ENCODE measurements around the gene EHD1. TPM values are rescaled to one million over a fixed set of nuclear protein-coding genes. Genes with fewer than 3 reads are reported as not detected.
A peak's percentile ranks its signal among the peaks of the same experiment; 100 is the strongest.

Gene EHD1
- total and polyA plus RNA-seq, 7 experiments from 2014 or later = 102 to 263 (median 141) TPM

DNA sequence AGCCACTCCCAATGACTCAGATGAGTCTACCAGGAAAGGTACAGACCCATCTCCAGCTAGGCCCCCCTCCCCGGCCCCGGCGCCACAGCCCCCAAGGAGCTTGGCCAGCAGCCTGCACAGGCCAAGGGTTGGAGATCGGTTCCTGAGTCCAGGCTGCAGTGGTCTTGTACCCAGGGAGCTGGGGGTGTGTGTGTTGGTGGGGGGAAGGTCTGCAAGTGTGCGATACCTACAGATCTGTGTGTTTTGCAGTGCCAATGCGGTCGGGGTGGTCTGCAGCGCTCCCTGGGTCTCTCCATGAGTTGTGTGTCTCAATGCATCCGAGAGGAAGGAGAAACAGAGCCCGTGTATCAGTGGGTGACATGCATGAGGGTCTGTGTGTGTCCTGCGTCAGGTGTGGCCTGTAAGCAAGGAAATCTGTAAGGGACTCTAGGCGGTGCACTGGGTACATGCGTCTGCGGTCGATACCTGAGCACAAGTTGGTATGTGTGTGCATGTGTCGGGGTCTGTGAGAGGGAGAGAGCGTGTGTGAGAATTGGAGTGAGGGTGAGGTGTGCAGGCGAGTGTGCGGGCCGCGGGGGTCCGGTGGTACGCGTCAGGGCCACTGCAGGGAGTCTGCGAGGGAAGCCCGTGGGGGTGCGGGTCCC, 34.6 kb downstream of the EHD1 start:
- Mint-ChIP-seq H3K27ac (peak overlapping the region in 8 of 9 donors; percentile 65 to 93 (median 84)), H3K36me3 (peaks cover 0 to 3% (median 0%) of the 10 kb centered on the region in 5 donors), H3K4me1 (peaks cover 25 to 36% (median 30%) of the 10 kb centered on the region in 7 donors), H3K9me3 (peaks cover 0 to 2% (median 0%) of the 10 kb centered on the region in 11 donors), H3K4me3 (peak overlapping the region; percentile 79 to 95 (median 86)), H3K27me3 (no peaks in the 10 kb centered on the region)
- no peaks in the 10 kb centered on the region for H3K9me3 ChIP-seq (ENCODE audit: control insufficient read depth in 2 of 3, low read length in 3 of 3)
- H3K27me3 ChIP-seq (ENCODE audit: control insufficient read depth in 2 of 2, insufficient read depth in 2 of 2, low read length in 2 of 2) = no peaks in the 10 kb centered on the region
- DNase-seq (no peak), ATAC-seq (no peak)
- CTCF ChIA-PET = interaction anchor here (0.7 to 29.8 kb wide), 10 partner anchors 10 to 166 kb away, joined by 3 to 945 read pairs (median 4); partner anchors contain the start of genes EHD1, MAP4K2 and MEN1
- H3K36me3 ChIP-seq (ENCODE audit: control insufficient read depth in 2 of 3, insufficient read depth in 3 of 3, low read length in 3 of 3) = peaks cover 0 to 19% (median 0%) of the 10 kb centered on the region in 3 experiments
- peak overlapping the region; percentile 70 for H3K27ac ChIP-seq (ENCODE audit: low read depth, low read length)
- peak overlapping the region; percentile 50 for H3K4me3 ChIP-seq (ENCODE audit: low read length)
- H3K4me1 ChIP-seq (ENCODE audit: control insufficient read depth in 2 of 2, insufficient read depth in 2 of 2, low read length in 2 of 2) = peaks cover 17 to 31% of the 10 kb centered on the region in 2 donors
- intact Hi-C loops (cut with micrococcal nuclease) = loop anchor here in 1 of 2 donors (1.0 to 10.0 kb wide), 7 partner anchors 33 to 241 kb away; partner anchors contain the start of genes CDCA5, MEN1, SNX15 and ZFPL1
- POLR2A ChIA-PET = interaction anchor here (1.0 to 29.3 kb wide), 8 partner anchors 9 to 99 kb away, joined by 3 to 1324 read pairs (median 6); partner anchors contain the start of genes EHD1, MEN1, RASGRP2 and SF1

DNA sequence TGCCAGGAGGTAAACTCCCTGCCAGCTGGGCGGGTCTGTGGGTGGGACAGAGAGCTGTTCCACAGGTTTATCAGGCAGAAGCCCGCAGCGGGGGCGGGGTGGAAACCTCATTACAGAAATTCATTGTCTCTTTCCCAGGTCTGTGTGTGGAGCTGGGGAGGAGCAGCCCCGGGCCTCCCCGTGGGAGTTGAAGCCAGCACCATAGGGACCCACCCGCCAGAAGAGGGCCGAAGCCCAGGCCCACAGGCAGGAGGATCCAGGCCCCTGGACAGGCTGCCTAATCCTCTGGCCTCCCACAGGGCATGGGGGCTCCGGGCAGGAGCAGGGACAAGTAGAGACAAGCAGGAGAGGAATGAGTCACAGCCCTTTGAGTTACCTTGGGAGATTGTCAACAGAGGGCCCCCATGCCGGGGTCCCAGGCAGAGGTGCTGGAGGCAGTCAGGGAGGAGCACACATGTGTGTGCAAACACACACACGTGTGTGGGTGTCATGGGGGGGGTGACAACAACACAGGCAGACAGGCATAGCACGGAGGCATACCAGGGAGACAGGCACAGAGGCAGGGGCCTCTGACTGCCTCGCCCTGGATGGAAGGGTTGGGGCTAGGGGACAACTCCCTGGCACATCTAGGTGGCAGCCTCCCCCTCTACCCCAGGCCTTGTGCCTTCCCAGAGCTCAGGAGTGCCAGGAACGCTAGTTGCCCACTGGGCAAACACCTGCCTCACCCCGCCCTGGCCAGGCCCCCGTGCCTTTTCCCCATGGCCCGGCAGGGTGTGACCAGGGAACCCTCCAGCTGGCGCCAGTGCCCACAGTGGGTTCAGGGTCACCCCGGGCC, 35.4 kb downstream of the EHD1 start:
- no peak for ATAC-seq
- H3K27me3 ChIP-seq (ENCODE audit: control insufficient read depth in 2 of 2, insufficient read depth in 2 of 2, low read length in 2 of 2) = no peaks in the 10 kb centered on the region
- Mint-ChIP-seq H3K27ac (peak overlapping the region in 4 of 9 donors; percentile 28 to 84 (median 50)), H3K9me3 (peaks cover 0 to 2% (median 0%) of the 10 kb centered on the region in 11 donors), H3K27me3 (no peaks in the 10 kb centered on the region), H3K36me3 (peaks cover 0 to 3% (median 0%) of the 10 kb centered on the region in 5 donors), H3K4me1 (peaks cover 19 to 29% (median 23%) of the 10 kb centered on the region in 7 donors), H3K4me3 (peak overlapping the region; percentile 51 to 90 (median 84))
- DNase-seq = no peak
- H3K4me1 ChIP-seq (ENCODE audit: control insufficient read depth in 2 of 2, insufficient read depth in 2 of 2, low read length in 2 of 2) = peaks cover 10 to 24% of the 10 kb centered on the region in 2 donors
- ChIA-PET POLR2A (interaction anchor here (0.6 to 29.3 kb wide), 6 partner anchors 21 to 98 kb away, joined by 4 to 1324 read pairs (median 8); partner anchors contain the start of genes EHD1, MEN1, RASGRP2 and SF1), CTCF (interaction anchor here (0.8 to 29.8 kb wide), 7 partner anchors 16 to 154 kb away, joined by 3 to 945 read pairs (median 5); partner anchors contain the start of genes EHD1, MEN1 and RASGRP2)
- H3K27ac ChIP-seq (ENCODE audit: low read depth, low read length) = no peak overlapping the region
- H3K4me3 ChIP-seq (ENCODE audit: low read length) = no peak overlapping the region
- intact Hi-C loops (cut with micrococcal nuclease) = loop anchor here in 1 of 2 donors (10.0 kb wide), 1 partner anchor 242 kb away; the partner anchor contains the start of genes CDCA5 and ZFPL1
- H3K36me3 ChIP-seq (ENCODE audit: control insufficient read depth in 2 of 3, insufficient read depth in 3 of 3, low read length in 3 of 3) = peaks cover 0 to 26% (median 0%) of the 10 kb centered on the region in 3 experiments
- H3K9me3 ChIP-seq (ENCODE audit: control insufficient read depth in 2 of 3, low read length in 3 of 3) = no peaks in the 10 kb centered on the region

DNA sequence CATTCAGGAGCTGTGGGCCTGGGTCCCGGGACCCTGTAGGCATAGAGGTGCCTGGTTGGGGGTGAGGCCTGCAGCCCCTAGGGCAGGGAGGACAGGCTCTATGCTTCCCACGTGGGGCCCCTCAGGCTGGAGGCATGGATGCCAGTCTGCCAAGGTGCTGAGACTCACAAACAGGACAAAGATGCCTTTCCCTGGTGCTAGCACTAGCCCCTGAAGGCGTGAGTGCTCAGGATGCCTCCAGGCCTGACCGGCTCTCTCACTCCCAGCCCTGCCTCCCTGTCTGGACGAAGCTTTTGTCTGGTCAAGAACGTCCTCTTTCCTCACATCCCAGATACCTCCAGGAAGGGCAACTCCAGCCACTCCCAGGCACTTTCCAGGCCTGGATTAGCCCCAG, 36.1 kb downstream of the EHD1 start:
- H3K27ac ChIP-seq (ENCODE audit: low read depth, low read length) = no peak overlapping the region
- Mint-ChIP-seq H3K36me3 (peaks cover 0 to 3% (median 0%) of the 10 kb centered on the region in 5 donors), H3K4me3 (no peak overlapping the region), H3K9me3 (peaks cover 0 to 2% (median 0%) of the 10 kb centered on the region in 11 donors), H3K4me1 (peaks cover 16 to 25% (median 20%) of the 10 kb centered on the region in 7 donors), H3K27me3 (no peaks in the 10 kb centered on the region), H3K27ac (no peak overlapping the region)
- ATAC-seq (no peak), DNase-seq (no peak)
- H3K36me3 ChIP-seq (ENCODE audit: control insufficient read depth in 2 of 3, insufficient read depth in 3 of 3, low read length in 3 of 3) = peaks cover 0 to 31% (median 0%) of the 10 kb centered on the region in 3 experiments
- no peaks in the 10 kb centered on the region for H3K27me3 ChIP-seq (ENCODE audit: control insufficient read depth in 2 of 2, insufficient read depth in 2 of 2, low read length in 2 of 2)
- ChIA-PET CTCF (interaction anchor here (1.8 to 29.8 kb wide), 3 partner anchors 17 to 98 kb away, joined by 4 to 945 read pairs (median 5); partner anchors contain the start of genes EHD1 and RASGRP2), POLR2A (interaction anchor here (0.6 to 29.3 kb wide), 4 partner anchors 21 to 63 kb away, joined by 4 to 1324 read pairs (median 234); partner anchors contain the start of genes EHD1 and SF1)
- H3K4me1 ChIP-seq (ENCODE audit: control insufficient read depth in 2 of 2, insufficient read depth in 2 of 2, low read length in 2 of 2) = peaks cover 6 to 17% of the 10 kb centered on the region in 2 donors
- H3K9me3 ChIP-seq (ENCODE audit: control insufficient read depth in 2 of 3, low read length in 3 of 3) = no peaks in the 10 kb centered on the region
- intact Hi-C loops (cut with micrococcal nuclease) = loop anchor here in 1 of 2 donors (10.0 kb wide), 1 partner anchor 242 kb away; the partner anchor contains the start of genes CDCA5 and ZFPL1
- no peak overlapping the region for H3K4me3 ChIP-seq (ENCODE audit: low read length)

DNA sequence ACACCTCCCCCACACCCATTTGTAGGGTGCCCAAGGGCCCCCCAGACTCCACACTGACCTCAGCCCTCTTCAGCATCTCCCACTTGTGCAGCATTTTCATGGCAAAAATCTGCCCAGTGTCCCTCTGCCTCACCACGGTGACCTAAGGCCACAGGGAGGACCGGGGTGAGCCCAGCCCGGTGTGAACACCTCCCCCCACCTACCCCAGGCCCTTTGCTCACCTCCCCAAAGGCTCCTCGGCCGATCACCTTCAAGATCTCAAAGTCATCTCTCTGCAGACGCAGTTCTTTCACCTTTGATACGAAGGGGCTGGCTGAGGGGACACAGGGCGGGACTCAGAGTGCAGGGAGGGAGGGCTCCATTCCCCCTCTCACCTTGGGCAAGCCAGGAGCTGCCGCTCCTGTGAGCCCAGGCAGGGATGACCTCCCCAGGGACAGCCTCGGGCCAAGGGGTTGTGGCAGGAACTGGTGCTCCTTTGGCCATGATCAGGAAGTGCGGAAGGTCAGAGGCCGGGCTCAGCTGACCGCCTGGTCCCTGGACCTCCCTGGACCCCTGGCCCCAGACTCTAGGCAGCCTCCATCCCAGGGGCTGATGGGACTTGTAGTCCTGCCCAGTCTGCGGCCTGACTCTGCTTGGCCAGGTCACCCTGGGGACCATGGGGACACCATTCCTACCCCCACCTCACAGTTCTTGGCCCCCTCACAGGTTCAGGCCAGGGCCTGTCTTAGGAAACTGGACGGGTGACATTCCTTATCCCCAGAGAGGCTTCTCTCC, 36.6 kb downstream of the EHD1 start:
- H3K9me3 Mint-ChIP-seq = peaks cover 0 to 2% (median 0%) of the 10 kb centered on the region in 11 donors
- H3K27ac ChIP-seq (ENCODE audit: low read depth, low read length) = no peak overlapping the region

GRCh38 chr11:64839887-64840782, 38.3 kb downstream of the EHD1 start:
- H3K36me3 Mint-ChIP-seq = peaks cover 0 to 3% (median 0%) of the 10 kb centered on the region in 5 donors

More for the DNA sequence above, 36.6 kb downstream of the EHD1 start:
- Mint-ChIP-seq H3K4me3 (no peak overlapping the region), H3K27me3 (no peaks in the 10 kb centered on the region), H3K27ac (peak overlapping the region in 1 of 9 donors; percentile 29), H3K36me3 (peaks cover 0 to 3% (median 0%) of the 10 kb centered on the region in 5 donors), H3K4me1 (peaks cover 12 to 19% (median 16%) of the 10 kb centered on the region in 7 donors)
- DNase-seq = no peak
- POLR2A ChIA-PET = interaction anchor here (0.7 to 29.3 kb wide), 3 partner anchors 22 to 488 kb away, joined by 4 to 1324 read pairs (median 457); partner anchors contain the start of gene EHD1
- Histone ChIP-seq H3K4me3 (ENCODE audit: low read length) (no peak overlapping the region), H3K27me3 (ENCODE audit: control insufficient read depth in 2 of 2, insufficient read depth in 2 of 2, low read length in 2 of 2) (no peaks in the 10 kb centered on the region), H3K36me3 (ENCODE audit: control insufficient read depth in 2 of 3, insufficient read depth in 3 of 3, low read length in 3 of 3) (peaks cover 0 to 36% (median 0%) of the 10 kb centered on the region in 3 experiments), H3K9me3 (ENCODE audit: control insufficient read depth in 2 of 3, low read length in 3 of 3) (no peaks in the 10 kb centered on the region), H3K4me1 (ENCODE audit: control insufficient read depth in 2 of 2, insufficient read depth in 2 of 2, low read length in 2 of 2) (peaks cover 3 to 13% of the 10 kb centered on the region in 2 donors)
- CTCF ChIA-PET = interaction anchor here (1.8 to 29.8 kb wide), 2 partner anchors 45 to 98 kb away, joined by 5 to 945 read pairs; partner anchors contain the start of genes EHD1 and RASGRP2
- no peak for ATAC-seq
- intact Hi-C loops (cut with micrococcal nuclease) = loop anchor here in 1 of 2 donors (10.0 kb wide), 1 partner anchor 243 kb away; the partner anchor contains the start of genes CDCA5 and ZFPL1

More at GRCh38 chr11:64839887-64840782, 38.3 kb downstream of the EHD1 start:
- peaks cover 3 to 10% of the 10 kb centered on the region in 2 donors for H3K4me1 ChIP-seq (ENCODE audit: control insufficient read depth in 2 of 2, insufficient read depth in 2 of 2, low read length in 2 of 2)
- H3K4me1 Mint-ChIP-seq = peaks cover 9 to 17% (median 14%) of the 10 kb centered on the region in 7 donors
- H3K4me3 Mint-ChIP-seq = no peak overlapping the region
- peaks cover 0 to 47% (median 0%) of the 10 kb centered on the region in 3 experiments for H3K36me3 ChIP-seq (ENCODE audit: control insufficient read depth in 2 of 3, insufficient read depth in 3 of 3, low read length in 3 of 3)
- H3K27ac ChIP-seq (ENCODE audit: low read depth, low read length) = no peak overlapping the region
- H3K4me3 ChIP-seq (ENCODE audit: low read length) = no peak overlapping the region
- ChIA-PET POLR2A (interaction anchor here (0.8 kb wide), 1 partner anchor 295 kb away, joined by 3 read pairs; no protein-coding TSS in a partner anchor), CTCF (no interaction called here)
- H3K9me3 ChIP-seq (ENCODE audit: control insufficient read depth in 2 of 3, low read length in 3 of 3) = no peaks in the 10 kb centered on the region
- no peak for ATAC-seq
- H3K9me3 Mint-ChIP-seq = peaks cover 0 to 1% (median 0%) of the 10 kb centered on the region in 11 donors
- no peaks in the 10 kb centered on the region for H3K27me3 Mint-ChIP-seq
- no peak overlapping the region for H3K27ac Mint-ChIP-seq
- intact Hi-C loops (cut with micrococcal nuclease) = loop anchor here in 1 of 2 donors (10.0 kb wide), 1 partner anchor 245 kb away; the partner anchor contains the start of genes CDCA5 and ZFPL1
- H3K27me3 ChIP-seq (ENCODE audit: control insufficient read depth in 2 of 2, insufficient read depth in 2 of 2, low read length in 2 of 2) = no peaks in the 10 kb centered on the region
- DNase-seq = peak in 1 of 9 donors; percentile 4
